PC-9 (cell line): ENCODE measurements around the gene SIGLEC6. TPM values are rescaled to one million over a fixed set of nuclear protein-coding genes. Genes with fewer than 3 reads are reported as not detected.
"Not testable (repeated sequence)": the region's sequence is repeated elsewhere in the genome, so short reads cannot be mapped to it uniquely, and the experiment has no call there.

ENCODE experiments used
- BruUV-seq: library from RNA; stranded (reverse); fragments of 400-500 nt; replicated peaks from 2 replicates; lab custom pipeline; 2021; lab: Mats Ljungman, UMichigan
- CTCF ChIA-PET: fragments of 300-600 bp; sonication (Branson Sonifier 250); formaldehyde crosslinking; loops from one replicate; lab custom pipeline; 2022; ENCODE audit warnings: antibody characterized with exemption; lab: Charles Lee
- POLR2A ChIA-PET: fragments of 300-600 bp; sonication (Branson Sonifier 250); formaldehyde crosslinking; loops from one replicate; lab custom pipeline; 2022; ENCODE audit warnings: antibody characterized with exemption; ENCODE audit not compliant: unreplicated experiment; lab: Charles Lee
- DNase-seq, 2 experiments: peaks; one replicate each; pipeline versions ENCODE4 v3.0.0 to v3.0.0-alpha.2; 2015 to 2022; ENCODE audit warnings: mixed read lengths in 1 of 2
- H2AFZ ChIP-seq: fragments of 200-600 bp; sonication (generic); 2 replicates; pipeline ENCODE4 v1.8.1; 2017; ENCODE audit warnings: antibody characterized with exemption
- H3F3A ChIP-seq: fragments of 200-600 bp; sonication (generic); 2 replicates; pipeline ENCODE4 v1.8.1; 2017; ENCODE audit warnings: antibody characterized with exemption, mild to moderate bottlenecking, low read depth; ENCODE audit not compliant: insufficient read depth
- H3K27ac ChIP-seq: fragments of 200-600 bp; sonication (generic); 2 replicates; pipeline ENCODE4 v1.6.1; 2016; ENCODE audit warnings: mixed run types
- H3K27me3 ChIP-seq: fragments of 200-600 bp; sonication (generic); 2 replicates; pipeline ENCODE4 v1.6.1; 2016; ENCODE audit warnings: low read depth, mixed run types; ENCODE audit not compliant: insufficient read depth
- H3K36me3 ChIP-seq: fragments of 200-600 bp; sonication (generic); 2 replicates; pipeline ENCODE4 v1.6.1; 2016; ENCODE audit warnings: low read depth, mixed run types
- H3K4me1 ChIP-seq: fragments of 200-600 bp; sonication (generic); replicated peaks from 2 replicates; pipeline ENCODE4 v1.6.1; 2016; ENCODE audit warnings: mixed run types; ENCODE audit not compliant: insufficient read depth
- H3K4me2 ChIP-seq: fragments of 200-600 bp; sonication (generic); 2 replicates; pipeline ENCODE4 v1.6.1; 2017; ENCODE audit warnings: mixed run types
- H3K4me3 ChIP-seq: fragments of 200-600 bp; sonication (generic); 2 replicates; pipeline ENCODE4 v1.6.1; 2016; ENCODE audit warnings: mixed run types
- H3K79me2 ChIP-seq: fragments of 200-600 bp; sonication (generic); 2 replicates; pipeline ENCODE4 v1.6.1; 2017; ENCODE audit warnings: low read depth, mixed run types
- H3K9me2 ChIP-seq: fragments of 200-600 bp; sonication (generic); 2 replicates; pipeline ENCODE4 v1.8.1; 2017; ENCODE audit warnings: mild to moderate bottlenecking; ENCODE audit not compliant: insufficient read depth
- H3K9me3 ChIP-seq: fragments of 200-600 bp; sonication (generic); 2 replicates; pipeline ENCODE4 v1.8.1; 2016; ENCODE audit warnings: low read depth; ENCODE audit not compliant: insufficient read depth
- H4K20me1 ChIP-seq: fragments of 200-600 bp; sonication (generic); 2 replicates; pipeline ENCODE4 v1.8.1; 2017; ENCODE audit not compliant: insufficient read depth
- EZH2 ChIP-seq: fragments of 200-600 bp; sonication (generic); IDR thresholded peaks from 2 replicates; pipeline ENCODE4 v1.8.0; 2017; ENCODE audit warnings: antibody characterized with exemption, low read depth
- intact Hi-C: fragments of 100-400 bp; cut with micrococcal nuclease; formaldehyde crosslinking; loops from one replicate; pipeline ENCODE4 v1.10.0; 2022; ENCODE audit not compliant: unreplicated experiment
- total RNA-seq: library from RNA; stranded (reverse); gene quantifications from 2 replicates; pipeline ENCODE4 v1.2.3, GENCODE V29; 2021
- TF ChIP-seq, protein P1 (sequence below): fragments of 200-600 bp; sonication (generic); conservative IDR thresholded peaks from 2 replicates; pipeline ENCODE4 v1.6.1; 2017; ENCODE audit warnings: mixed run types, antibody characterized with exemption, mild to moderate bottlenecking, moderate library complexity

The SIGLEC6 gene
- total RNA-seq, 1 experiment from 2014 or later, result not detected

DNA sequence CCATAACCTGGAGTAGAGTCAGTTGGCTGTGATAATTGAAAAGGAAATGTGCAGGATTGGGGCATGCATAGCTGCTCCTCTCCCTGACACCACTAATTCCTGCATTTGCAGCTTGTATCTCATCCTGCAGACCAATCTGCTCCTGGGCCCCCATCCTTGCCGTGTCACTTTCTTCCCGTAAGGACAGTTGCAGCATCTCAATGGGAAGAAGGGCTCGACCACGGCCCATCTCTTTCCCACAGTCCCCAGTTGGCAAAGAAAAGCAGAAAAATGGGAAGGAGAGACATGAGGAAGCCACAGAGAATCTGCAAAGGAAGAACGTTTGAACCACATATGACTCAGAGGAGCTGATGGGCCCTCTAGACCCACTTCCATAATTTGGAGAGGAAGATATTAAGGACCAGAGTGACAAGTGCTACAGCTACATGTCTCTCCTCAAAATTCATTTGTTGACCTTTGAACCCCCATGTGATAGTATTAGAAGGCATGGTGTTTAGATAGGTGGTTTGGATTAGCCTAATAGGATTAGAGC, 28.1 kb downstream of the SIGLEC6 start:
- POLR2A ChIA-PET, result no interaction called here
- Histone ChIP-seq H3K9me2 (no peaks in the 10 kb centered on the region), H4K20me1 (no peaks in the 10 kb centered on the region), H3F3A (no peaks in the 10 kb centered on the region), H2AFZ (no peak overlapping the region), H3K27me3 (peaks cover 61% of the 10 kb centered on the region), H3K79me2 (no peaks in the 10 kb centered on the region), H3K4me3 (no peak overlapping the region), H3K4me1 (no peaks in the 10 kb centered on the region), H3K27ac (no peak overlapping the region), H3K36me3 (no peaks in the 10 kb centered on the region), H3K4me2 (no peak overlapping the region), H3K9me3 (no peaks in the 10 kb centered on the region)
- DNase-seq, result no peak
- CTCF ChIA-PET, result no interaction called here
- no peak for TF ChIP-seq EZH2
- TF ChIP-seq, protein P1, sequence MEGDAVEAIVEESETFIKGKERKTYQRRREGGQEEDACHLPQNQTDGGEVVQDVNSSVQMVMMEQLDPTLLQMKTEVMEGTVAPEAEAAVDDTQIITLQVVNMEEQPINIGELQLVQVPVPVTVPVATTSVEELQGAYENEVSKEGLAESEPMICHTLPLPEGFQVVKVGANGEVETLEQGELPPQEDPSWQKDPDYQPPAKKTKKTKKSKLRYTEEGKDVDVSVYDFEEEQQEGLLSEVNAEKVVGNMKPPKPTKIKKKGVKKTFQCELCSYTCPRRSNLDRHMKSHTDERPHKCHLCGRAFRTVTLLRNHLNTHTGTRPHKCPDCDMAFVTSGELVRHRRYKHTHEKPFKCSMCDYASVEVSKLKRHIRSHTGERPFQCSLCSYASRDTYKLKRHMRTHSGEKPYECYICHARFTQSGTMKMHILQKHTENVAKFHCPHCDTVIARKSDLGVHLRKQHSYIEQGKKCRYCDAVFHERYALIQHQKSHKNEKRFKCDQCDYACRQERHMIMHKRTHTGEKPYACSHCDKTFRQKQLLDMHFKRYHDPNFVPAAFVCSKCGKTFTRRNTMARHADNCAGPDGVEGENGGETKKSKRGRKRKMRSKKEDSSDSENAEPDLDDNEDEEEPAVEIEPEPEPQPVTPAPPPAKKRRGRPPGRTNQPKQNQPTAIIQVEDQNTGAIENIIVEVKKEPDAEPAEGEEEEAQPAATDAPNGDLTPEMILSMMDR, result no peak
- BruUV-seq, result no TSS peak
- intact Hi-C loops, result no loop called here

DNA sequence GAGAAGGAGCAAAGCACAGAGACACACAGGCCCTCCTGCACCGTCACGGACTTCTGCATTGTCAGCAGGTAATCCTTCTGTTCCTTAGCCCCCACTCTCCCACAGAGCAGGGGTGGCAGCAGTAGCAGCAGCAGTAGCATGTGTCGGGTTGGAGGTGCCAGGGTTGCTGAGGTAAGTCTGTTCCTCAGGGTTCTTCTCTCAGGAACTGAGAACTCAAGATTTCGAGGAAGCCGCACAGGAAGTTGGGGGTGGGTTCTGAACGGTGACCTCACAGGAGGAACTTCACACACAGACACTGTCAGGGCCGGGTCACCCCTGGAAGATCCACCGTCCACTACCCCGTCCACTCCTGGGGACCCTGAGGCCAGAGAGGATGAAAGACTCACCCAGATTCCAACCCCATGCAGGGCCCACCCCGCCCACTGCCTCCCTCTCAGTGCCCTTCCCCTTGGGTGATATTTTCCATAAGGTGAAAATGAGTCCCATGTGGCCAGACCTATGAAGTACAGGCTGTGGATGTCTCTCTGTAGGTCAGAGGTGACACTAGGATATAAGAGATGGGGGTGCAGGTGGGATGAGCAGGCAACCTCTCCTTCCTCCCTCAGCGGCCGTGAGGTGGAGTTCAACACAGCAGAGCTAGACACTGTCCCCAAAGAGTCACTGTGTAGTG, 29.7 kb downstream of the SIGLEC6 start, which contains the start of gene SIGLEC12:
Gene SIGLEC12, minus strand, starts transcription at position 207 of the 670 bp plus-strand sequence. Its CDS starts 67 bp downstream, at position 140.
- H3K9me3 ChIP-seq, result no peaks in the 10 kb centered on the region
- no peak within 1 kb of the TSS for H2AFZ ChIP-seq
- ChIA-PET POLR2A (no interaction called here), CTCF (no interaction called here)
- H3K36me3 ChIP-seq, result no peaks in the 10 kb centered on the region
- H3K27ac ChIP-seq, result no peak within 1 kb of the TSS
- intact Hi-C loops, result no loop called here
- DNase-seq, result no peak
- no peak within 1 kb of the TSS for H3K4me2 ChIP-seq
- H3K9me2 ChIP-seq, result no peaks in the 10 kb centered on the region
- no peaks in the 10 kb centered on the region for H3F3A ChIP-seq
- H3K4me1 ChIP-seq, result no peaks in the 10 kb centered on the region
- no TSS peak for BruUV-seq
- no peak within 1 kb of the TSS for H3K4me3 ChIP-seq
- H4K20me1 ChIP-seq, result no peaks in the 10 kb centered on the region
- H3K79me2 ChIP-seq, result no peaks in the 10 kb centered on the region
- TF ChIP-seq EZH2, result no peak
- peaks cover 67% of the 10 kb centered on the region for H3K27me3 ChIP-seq

DNA sequence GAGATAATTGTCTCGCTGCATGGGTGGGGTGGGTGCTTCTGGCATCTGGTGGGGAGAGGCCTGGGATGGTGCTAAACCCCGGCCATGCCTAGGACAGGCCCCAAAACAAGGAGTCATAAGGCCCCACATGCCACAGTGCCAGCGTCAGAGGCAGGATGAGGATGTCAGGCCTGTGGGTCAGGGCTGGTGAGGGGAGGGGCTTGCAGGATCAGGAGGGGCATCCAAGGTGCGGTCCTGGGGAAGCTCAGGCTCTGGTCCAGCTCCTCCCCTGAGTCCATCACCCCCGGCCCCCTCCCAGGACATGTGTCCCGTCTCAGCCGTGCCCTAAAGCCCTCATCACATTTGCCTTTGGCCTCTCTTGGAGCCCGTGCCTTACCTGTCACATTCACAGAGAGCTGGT, 30.5 kb downstream of the SIGLEC6 start:
- H3K4me3 ChIP-seq, intact Hi-C loops, H3K79me2 ChIP-seq, BruUV-seq, H3K9me2 ChIP-seq, H3K4me1 ChIP-seq, H3K36me3 ChIP-seq, H3K9me3 ChIP-seq, H3K4me2 ChIP-seq, DNase-seq, CTCF ChIA-PET, H4K20me1 ChIP-seq, H3F3A ChIP-seq, H2AFZ ChIP-seq, POLR2A ChIA-PET, H3K27ac ChIP-seq: not testable (repeated sequence)
- H3K27me3 ChIP-seq, result peaks cover 70% of the 10 kb centered on the region

DNA sequence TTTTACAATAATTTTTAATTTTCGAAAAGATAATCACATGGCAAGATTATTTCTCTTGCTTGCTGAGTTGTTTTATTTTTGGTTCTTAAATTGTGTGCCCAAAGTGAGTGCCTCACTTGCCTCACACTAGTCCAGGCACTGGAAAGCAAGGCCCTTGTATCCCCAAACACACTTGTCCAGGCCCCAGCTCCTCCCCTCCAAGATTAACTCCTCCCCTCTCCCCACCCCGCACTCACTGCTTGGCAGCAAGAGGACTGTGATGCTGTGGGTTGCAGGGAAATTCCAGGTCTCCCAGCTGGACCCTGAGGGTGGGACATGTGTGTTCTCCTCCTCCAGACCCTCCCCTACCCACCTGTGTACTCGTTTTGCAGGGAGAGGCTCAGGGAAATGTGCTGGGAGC, 33.8 kb downstream of the SIGLEC6 start:
- H3K27me3 ChIP-seq, result peaks cover 78% of the 10 kb centered on the region
- H3K4me1 ChIP-seq, result no peaks in the 10 kb centered on the region
- no TSS peak for BruUV-seq
- no peak overlapping the region for H3K4me3 ChIP-seq
- no peak overlapping the region for H3K4me2 ChIP-seq
- H3K79me2 ChIP-seq, result no peaks in the 10 kb centered on the region
- POLR2A ChIA-PET, result no interaction called here
- intact Hi-C loops, result no loop called here
- no peaks in the 10 kb centered on the region for H3K36me3 ChIP-seq
- no peaks in the 10 kb centered on the region for H4K20me1 ChIP-seq
- no peak for DNase-seq
- H3K9me2 ChIP-seq, result no peaks in the 10 kb centered on the region
- no peaks in the 10 kb centered on the region for H3K9me3 ChIP-seq
- TF ChIP-seq, protein P1, result no peak
- no peak for TF ChIP-seq EZH2
- H3K27ac ChIP-seq, result no peak overlapping the region
- CTCF ChIA-PET, result no interaction called here
- no peak overlapping the region for H2AFZ ChIP-seq
- H3F3A ChIP-seq, result no peaks in the 10 kb centered on the region
